ENCODE data around the gene RASSF8. TPM values are rescaled to one million over a fixed set of nuclear protein-coding genes. Genes with fewer than 3 reads are reported as not detected.

RASSF8 gene, protein sequence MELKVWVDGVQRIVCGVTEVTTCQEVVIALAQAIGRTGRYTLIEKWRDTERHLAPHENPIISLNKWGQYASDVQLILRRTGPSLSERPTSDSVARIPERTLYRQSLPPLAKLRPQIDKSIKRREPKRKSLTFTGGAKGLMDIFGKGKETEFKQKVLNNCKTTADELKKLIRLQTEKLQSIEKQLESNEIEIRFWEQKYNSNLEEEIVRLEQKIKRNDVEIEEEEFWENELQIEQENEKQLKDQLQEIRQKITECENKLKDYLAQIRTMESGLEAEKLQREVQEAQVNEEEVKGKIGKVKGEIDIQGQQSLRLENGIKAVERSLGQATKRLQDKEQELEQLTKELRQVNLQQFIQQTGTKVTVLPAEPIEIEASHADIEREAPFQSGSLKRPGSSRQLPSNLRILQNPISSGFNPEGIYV
- 0.17 and 0.37 TPM in 2 replicates for total RNA-seq

DNA sequence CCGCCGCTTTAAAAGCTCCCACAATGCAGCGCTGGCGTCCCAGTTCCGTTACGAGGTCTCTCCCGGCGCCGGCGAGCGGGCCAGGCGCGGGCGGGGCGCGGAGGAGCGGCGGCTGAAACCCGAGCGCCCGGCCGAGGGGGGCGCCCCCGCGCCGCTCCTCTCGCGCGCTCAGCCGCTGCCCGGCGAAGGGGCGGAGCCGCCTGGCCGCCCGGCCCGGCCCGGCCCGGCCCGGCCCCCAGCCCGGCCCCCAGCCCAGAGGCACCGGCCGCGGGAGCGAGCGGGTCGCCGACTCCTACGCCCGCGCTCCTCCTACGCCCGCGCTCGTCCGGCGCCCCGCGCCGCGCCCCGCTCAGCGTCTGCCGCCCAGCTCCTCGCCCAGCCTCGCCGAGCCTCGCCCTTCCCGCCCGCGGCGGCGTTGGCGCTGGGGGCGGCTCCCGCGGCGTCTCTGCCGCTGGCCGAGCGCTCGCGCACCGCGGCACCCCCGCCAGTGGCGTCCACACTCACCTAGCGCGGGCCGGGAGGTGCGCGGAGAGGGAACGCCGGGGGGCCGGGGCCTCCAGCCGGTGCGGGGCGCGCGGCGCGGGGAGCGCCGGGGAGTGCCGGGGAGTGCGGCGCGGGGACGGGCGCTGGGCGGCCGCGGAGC, at the start of gene RASSF8:
Gene RASSF8 (plus strand): TSS at position 255 of the 643 bp plus-strand sequence. CDS start 96,662 bp downstream, outside the sequence.
- H3K27me3 Mint-ChIP-seq, result peaks cover 64% of the 10 kb centered on the region
- peak; percentile 72 for DNase-seq
- no peaks in the 10 kb centered on the region for H3K9me3 Mint-ChIP-seq
- peaks cover 12% of the 10 kb centered on the region for H3K4me1 Mint-ChIP-seq
- H3K4me3 Mint-ChIP-seq, result peak within 1 kb of the TSS; percentile 82
- intact Hi-C loops (cut with micrococcal nuclease), result loop anchor here (5.0 kb wide), 1 partner anchor 164 kb away; no protein-coding TSS in a partner anchor
- H3K36me3 Mint-ChIP-seq (ENCODE audit: low read depth), result no peaks in the 10 kb centered on the region
- peak within 1 kb of the TSS; percentile 54 for H3K27ac Mint-ChIP-seq

GRCh38 chr12:25914551-25914950, 43.9 kb upstream of the RASSF8 start:
- no peak overlapping the region for H3K4me3 Mint-ChIP-seq
- H3K4me1 Mint-ChIP-seq, result no peaks in the 10 kb centered on the region
- H3K27me3 Mint-ChIP-seq, result peaks cover 8% of the 10 kb centered on the region
- intact Hi-C loops (cut with micrococcal nuclease), result no loop called here
- H3K36me3 Mint-ChIP-seq (ENCODE audit: low read depth), result no peaks in the 10 kb centered on the region
- DNase-seq, result no peak
- no peaks in the 10 kb centered on the region for H3K9me3 Mint-ChIP-seq
- no peak overlapping the region for H3K27ac Mint-ChIP-seq

DNA sequence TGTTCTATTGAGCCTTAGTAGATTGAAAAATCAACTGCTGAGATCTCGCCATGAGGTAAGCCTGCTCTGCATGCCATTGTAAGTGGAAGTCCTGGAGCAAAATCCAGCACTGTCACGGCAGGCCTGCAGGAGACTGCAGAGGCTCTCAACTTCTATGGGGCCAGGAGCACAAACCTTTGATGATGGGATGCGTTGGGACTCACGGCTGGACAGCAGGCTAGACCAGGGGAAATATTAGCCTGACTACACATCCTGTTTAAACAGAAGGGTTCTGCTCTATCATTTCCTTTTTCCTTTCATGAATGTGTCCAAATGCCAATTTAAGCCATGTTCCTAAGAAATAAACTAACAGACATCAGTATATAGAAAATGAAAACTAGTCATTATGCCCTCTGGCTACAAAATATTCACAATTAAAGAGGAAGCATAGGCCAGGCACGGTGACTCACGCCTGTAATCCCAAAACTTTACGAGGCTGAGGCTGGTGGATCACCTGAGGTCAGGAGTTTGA, 33.9 kb upstream of the RASSF8 start:
- H3K4me3 Mint-ChIP-seq, result no peak overlapping the region
- H3K36me3 Mint-ChIP-seq (ENCODE audit: low read depth), result no peaks in the 10 kb centered on the region
- intact Hi-C loops (cut with micrococcal nuclease), result no loop called here
- no peak for DNase-seq
- H3K27me3 Mint-ChIP-seq, result no peaks in the 10 kb centered on the region
- H3K4me1 Mint-ChIP-seq, result no peaks in the 10 kb centered on the region
- no peak overlapping the region for H3K27ac Mint-ChIP-seq
- H3K9me3 Mint-ChIP-seq, result no peaks in the 10 kb centered on the region

DNA sequence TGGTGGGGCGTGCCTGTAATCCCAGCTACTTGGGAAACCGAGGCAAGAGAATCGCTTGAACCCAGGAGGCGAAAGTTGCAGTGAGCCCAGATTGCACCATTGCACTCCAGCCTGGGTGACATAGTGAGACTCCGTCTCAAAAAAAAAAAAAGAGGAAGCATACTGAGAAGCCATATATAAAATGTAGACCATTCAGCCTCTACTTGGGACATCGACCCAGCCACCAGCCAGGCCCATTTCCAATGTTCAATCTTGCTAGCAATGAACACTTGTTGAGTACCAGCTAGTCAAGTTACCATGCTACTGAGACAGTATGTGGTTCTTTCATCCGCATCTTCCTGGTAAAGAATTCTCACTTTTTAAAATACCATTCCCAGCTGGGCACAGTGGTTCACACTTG, 33.4 kb upstream of the RASSF8 start:
- Mint-ChIP-seq H3K36me3 (ENCODE audit: low read depth) (no peaks in the 10 kb centered on the region), H3K4me1 (no peaks in the 10 kb centered on the region), H3K4me3 (no peak overlapping the region), H3K27me3 (no peaks in the 10 kb centered on the region), H3K27ac (no peak overlapping the region), H3K9me3 (no peaks in the 10 kb centered on the region)
- DNase-seq, result no peak
- intact Hi-C loops (cut with micrococcal nuclease), result no loop called here

- H3K4me3 Mint-ChIP-seq, result no peak overlapping the region
- intact Hi-C loops (cut with micrococcal nuclease), result no loop called here
- H3K9me3 Mint-ChIP-seq, result no peaks in the 10 kb centered on the region
- no peak overlapping the region for H3K27ac Mint-ChIP-seq
- no peaks in the 10 kb centered on the region for H3K4me1 Mint-ChIP-seq
- no peaks in the 10 kb centered on the region for H3K36me3 Mint-ChIP-seq (ENCODE audit: low read depth)
- DNase-seq, result no peak
- H3K27me3 Mint-ChIP-seq, result peaks cover 2% of the 10 kb centered on the region
These were observed 31.9 kb upstream of the RASSF8 start for GRCh38 chr12:25926536-25926935.

DNA sequence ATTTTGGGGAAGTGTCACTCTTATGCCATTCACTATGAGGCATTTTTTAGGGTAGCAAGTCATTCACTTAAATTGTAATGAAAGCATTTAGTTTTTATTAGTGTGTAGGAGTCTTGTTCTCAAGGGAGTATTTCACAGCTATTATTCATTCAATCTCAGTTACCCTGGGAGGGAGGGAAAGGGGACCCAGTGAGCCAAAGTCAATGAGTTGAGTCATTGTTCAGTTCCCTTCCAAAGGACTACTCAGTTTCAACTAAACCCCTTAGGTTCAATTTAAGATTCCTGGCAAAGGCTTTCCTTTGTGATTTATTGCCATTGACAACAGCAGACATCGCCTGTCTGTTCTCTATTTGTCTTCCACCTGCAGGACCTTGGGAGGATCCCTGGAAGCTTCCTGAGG, 29.3 kb upstream of the RASSF8 start:
- H3K4me3 Mint-ChIP-seq, result no peak overlapping the region
- H3K4me1 Mint-ChIP-seq, result no peaks in the 10 kb centered on the region
- no peak overlapping the region for H3K27ac Mint-ChIP-seq
- intact Hi-C loops (cut with micrococcal nuclease), result no loop called here
- no peaks in the 10 kb centered on the region for H3K9me3 Mint-ChIP-seq
- DNase-seq, result no peak
- H3K36me3 Mint-ChIP-seq (ENCODE audit: low read depth), result no peaks in the 10 kb centered on the region
- peaks cover 3% of the 10 kb centered on the region for H3K27me3 Mint-ChIP-seq

DNA sequence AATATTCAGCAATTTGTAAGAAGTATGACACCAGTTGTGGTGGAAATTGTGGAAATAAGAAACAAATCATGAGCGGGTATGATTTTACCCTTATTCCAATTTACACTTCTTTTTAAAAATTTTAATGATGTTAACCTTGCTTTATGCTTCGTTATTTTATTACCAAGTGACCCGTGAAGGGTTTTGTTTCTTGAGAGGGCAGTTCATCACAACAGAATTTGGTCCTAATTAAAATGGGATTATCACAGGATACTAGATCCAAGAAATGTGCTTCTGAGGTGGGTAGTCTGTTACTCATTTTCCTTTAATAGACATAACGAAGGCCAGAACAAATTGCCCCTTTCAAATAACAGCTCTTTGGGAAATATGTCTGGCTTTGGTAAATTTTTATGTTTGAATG, 25.5 kb upstream of the RASSF8 start:
- intact Hi-C loops (cut with micrococcal nuclease), result no loop called here
- H3K27ac Mint-ChIP-seq, result no peak overlapping the region
- H3K27me3 Mint-ChIP-seq, result peaks cover 3% of the 10 kb centered on the region

DNA sequence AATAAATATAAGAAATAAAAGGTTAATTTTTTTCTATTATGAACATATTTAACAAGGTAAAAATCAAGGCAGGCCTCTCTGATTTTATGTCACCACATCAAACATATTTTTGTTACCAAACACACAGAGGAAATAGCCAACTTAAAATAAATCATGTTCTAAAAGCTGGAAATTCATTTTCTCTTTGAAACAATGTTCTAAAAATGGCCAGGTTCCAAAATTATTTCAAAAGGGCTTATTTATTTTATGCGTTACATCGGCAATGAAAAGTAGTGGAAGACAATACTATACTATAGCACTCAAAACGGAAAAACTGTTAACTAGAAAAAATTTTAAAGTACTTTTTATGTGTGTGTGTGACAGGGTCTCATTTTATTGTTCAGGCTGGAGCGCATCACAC, 24.0 kb upstream of the RASSF8 start:
- H3K4me3 Mint-ChIP-seq, result no peak overlapping the region
- H3K36me3 Mint-ChIP-seq (ENCODE audit: low read depth), result no peaks in the 10 kb centered on the region
- H3K27ac Mint-ChIP-seq, result no peak overlapping the region
- intact Hi-C loops (cut with micrococcal nuclease), result no loop called here
- H3K4me1 Mint-ChIP-seq, result no peaks in the 10 kb centered on the region
- no peaks in the 10 kb centered on the region for H3K9me3 Mint-ChIP-seq
- no peak for DNase-seq
- peaks cover 3% of the 10 kb centered on the region for H3K27me3 Mint-ChIP-seq

More for the DNA sequence above, 25.5 kb upstream of the RASSF8 start:
- Mint-ChIP-seq H3K36me3 (ENCODE audit: low read depth) (no peaks in the 10 kb centered on the region), H3K9me3 (no peaks in the 10 kb centered on the region), H3K4me3 (no peak overlapping the region), H3K4me1 (no peaks in the 10 kb centered on the region)
- DNase-seq, result no peak

GRCh38 chr12:25935355-25936144, 22.9 kb upstream of the RASSF8 start:
- Mint-ChIP-seq H3K9me3 (no peaks in the 10 kb centered on the region), H3K36me3 (ENCODE audit: low read depth) (no peaks in the 10 kb centered on the region), H3K27ac (no peak overlapping the region), H3K4me3 (no peak overlapping the region), H3K27me3 (peaks cover 3% of the 10 kb centered on the region), H3K4me1 (no peaks in the 10 kb centered on the region)
- intact Hi-C loops (cut with micrococcal nuclease), result no loop called here
- no peak for DNase-seq

- Mint-ChIP-seq H3K27me3 (peaks cover 2% of the 10 kb centered on the region), H3K36me3 (ENCODE audit: low read depth) (no peaks in the 10 kb centered on the region), H3K4me3 (no peak overlapping the region), H3K27ac (no peak overlapping the region), H3K4me1 (no peaks in the 10 kb centered on the region), H3K9me3 (no peaks in the 10 kb centered on the region)
- DNase-seq, result no peak
- intact Hi-C loops (cut with micrococcal nuclease), result no loop called here
These were observed 21.4 kb upstream of the RASSF8 start for GRCh38 chr12:25937096-25937495.

DNA sequence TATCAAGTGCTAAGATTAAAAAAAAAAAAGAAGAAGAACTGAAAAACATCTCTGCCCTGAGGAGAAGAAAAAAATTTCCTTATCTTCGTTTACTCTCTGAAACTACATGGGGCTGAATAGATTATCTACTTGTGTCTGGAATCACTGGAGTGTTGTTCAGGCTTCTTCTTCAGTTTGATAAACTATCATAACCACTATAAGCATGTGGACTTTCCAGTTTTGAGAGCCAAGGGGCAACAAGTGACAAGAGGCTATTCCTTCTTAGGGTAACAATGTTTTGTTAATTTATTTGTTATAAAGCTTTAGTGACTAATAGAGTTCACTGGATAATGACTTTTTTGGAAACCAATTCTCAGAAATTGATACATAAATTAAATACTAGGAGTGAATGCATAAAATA, 19.9 kb upstream of the RASSF8 start:
- intact Hi-C loops (cut with micrococcal nuclease), result no loop called here
- no peaks in the 10 kb centered on the region for H3K9me3 Mint-ChIP-seq
- H3K36me3 Mint-ChIP-seq (ENCODE audit: low read depth), result no peaks in the 10 kb centered on the region
- no peaks in the 10 kb centered on the region for H3K4me1 Mint-ChIP-seq
- no peak overlapping the region for H3K27ac Mint-ChIP-seq
- no peak overlapping the region for H3K4me3 Mint-ChIP-seq
- no peak for DNase-seq
- no peaks in the 10 kb centered on the region for H3K27me3 Mint-ChIP-seq

- Mint-ChIP-seq H3K9me3 (no peaks in the 10 kb centered on the region), H3K4me3 (no peak overlapping the region), H3K27me3 (no peaks in the 10 kb centered on the region), H3K36me3 (ENCODE audit: low read depth) (no peaks in the 10 kb centered on the region), H3K27ac (no peak overlapping the region), H3K4me1 (no peaks in the 10 kb centered on the region)
- intact Hi-C loops (cut with micrococcal nuclease), result no loop called here
- DNase-seq, result no peak
These were observed 18.9 kb upstream of the RASSF8 start for GRCh38 chr12:25939606-25940005.

DNA sequence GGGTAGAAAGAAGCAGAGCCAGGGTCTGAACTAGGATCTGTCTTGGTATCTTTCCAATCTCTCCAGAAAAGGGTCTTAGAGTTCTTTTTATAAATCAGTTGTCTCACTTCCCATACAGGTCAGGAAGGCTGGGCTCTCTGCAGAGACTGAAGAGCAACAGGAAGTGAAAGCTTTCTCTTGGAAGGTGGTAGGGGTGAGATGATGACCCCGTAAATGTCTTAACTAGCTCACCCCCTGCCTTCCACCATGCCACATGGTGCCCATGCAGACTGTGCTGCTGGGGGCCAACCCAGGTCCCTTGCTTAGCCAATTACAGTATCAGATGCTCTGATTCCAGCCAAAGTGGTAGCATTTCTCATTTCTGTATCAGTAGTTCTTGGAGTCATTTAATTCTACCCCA, 17.6 kb upstream of the RASSF8 start:
- DNase-seq, result no peak
- H3K9me3 Mint-ChIP-seq, result no peaks in the 10 kb centered on the region
- H3K27me3 Mint-ChIP-seq, result no peaks in the 10 kb centered on the region
- no peak overlapping the region for H3K4me3 Mint-ChIP-seq
- intact Hi-C loops (cut with micrococcal nuclease), result no loop called here
- H3K4me1 Mint-ChIP-seq, result no peaks in the 10 kb centered on the region
- no peak overlapping the region for H3K27ac Mint-ChIP-seq
- no peaks in the 10 kb centered on the region for H3K36me3 Mint-ChIP-seq (ENCODE audit: low read depth)

- Mint-ChIP-seq H3K36me3 (ENCODE audit: low read depth) (no peaks in the 10 kb centered on the region), H3K9me3 (no peaks in the 10 kb centered on the region)
- intact Hi-C loops (cut with micrococcal nuclease), result no loop called here
These were observed 15.8 kb upstream of the RASSF8 start for GRCh38 chr12:25942709-25943108.

More at GRCh38 chr12:25942709-25943108, 15.8 kb upstream of the RASSF8 start:
- Mint-ChIP-seq H3K4me1 (no peaks in the 10 kb centered on the region), H3K27me3 (no peaks in the 10 kb centered on the region), H3K4me3 (no peak overlapping the region), H3K27ac (no peak overlapping the region)
- DNase-seq, result no peak

Data from activated CD4-positive, alpha-beta T cell treated with anti-CD3 and anti-CD28 coated beads, Interleukin-2, amount 10 ng/mL, durations not matched to agents 24 days and 14 days (primary cell).